PFSK-1 (cell line): ENCODE data around the gene SAMD1. TPM values are rescaled to one million over a fixed set of nuclear protein-coding genes. Genes with fewer than 3 reads are reported as not detected.

Experiments used
- FOXP2 ChIP-seq: optimal IDR thresholded peaks from 2 replicates; pipeline ENCODE3; 2011; ENCODE audit warnings: borderline replicate concordance, control low read depth, inconsistent platforms; ENCODE audit not compliant: insufficient read depth; ENCODE audit errors: extremely low read length, extremely low read depth
- POLR2AphosphoS5 ChIP-seq: IDR thresholded peaks from 2 replicates; pipeline ENCODE4 v1.6.1; 2012; ENCODE audit warnings: low read depth, mild to moderate bottlenecking, control low read depth, low read length, moderate library complexity
- SIN3A ChIP-seq: IDR thresholded peaks from 2 replicates; pipeline ENCODE4 v1.6.1; 2012; ENCODE audit warnings: mild to moderate bottlenecking, low read length, moderate library complexity, borderline replicate concordance; ENCODE audit not compliant: insufficient read depth
- TAF1 ChIP-seq: IDR thresholded peaks from 2 replicates; pipeline ENCODE4 v1.6.1; 2012; ENCODE audit warnings: low read length, control low read depth, borderline replicate concordance; ENCODE audit not compliant: insufficient read depth
- polyA plus RNA-seq: library from polyadenylated mRNA; unstranded; fragments of >200 nt; gene quantifications from one replicate; pipeline ENCODE4 v1.2.1, GENCODE V29; 2012; ENCODE audit warnings: low read depth, missing spikeins; ENCODE audit not compliant: insufficient read length
- TF ChIP-seq, protein P1 (sequence below), 2 experiments: IDR thresholded peaks; 2 replicates each; pipeline versions ENCODE4 v1.6.1 to v1.8.0; 2011 to 2012; ENCODE audit warnings: low read depth in 2 of 2, low read length in 2 of 2, control low read depth in 1 of 2, inconsistent platforms in 1 of 2, mild to moderate bottlenecking in 1 of 2, moderate library complexity in 1 of 2; ENCODE audit not compliant: insufficient read depth in 1 of 2

The SAMD1 gene
- 64.6 TPM for polyA plus RNA-seq

- TF ChIP-seq FOXP2 (no peak), POLR2AphosphoS5 (no peak), SIN3A (no peak)
Measured at GRCh38 chr19:14090509-14091080, at the start of gene SAMD1. Gene SAMD1 (minus strand): TSS chr19:14090751.

DNA sequence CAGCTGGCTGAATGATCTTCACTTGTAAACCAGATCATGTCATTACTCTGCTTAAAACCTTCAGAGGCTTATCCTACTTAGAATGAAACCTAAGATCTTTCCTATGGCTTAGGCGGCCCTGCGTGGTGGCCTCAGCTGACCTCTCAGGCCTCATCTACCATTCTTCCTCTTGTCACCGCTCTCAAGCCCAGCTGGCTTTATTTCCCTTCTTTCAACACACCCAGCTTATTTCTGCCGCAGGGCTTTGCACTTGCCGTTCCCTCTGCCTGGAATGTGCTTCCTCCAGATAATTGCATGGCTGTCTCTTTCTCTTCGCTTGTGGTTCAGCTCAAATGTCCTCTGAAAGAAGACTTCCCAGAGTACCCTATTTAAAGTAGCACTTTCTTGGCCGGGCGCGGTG is 49.4 kb upstream of the SAMD1 start:
- TF ChIP-seq FOXP2, result peak; percentile 54
- TF ChIP-seq SIN3A, result peak; percentile 94; the same call in 1 of the 2 replicates
- TF ChIP-seq, protein P1, sequence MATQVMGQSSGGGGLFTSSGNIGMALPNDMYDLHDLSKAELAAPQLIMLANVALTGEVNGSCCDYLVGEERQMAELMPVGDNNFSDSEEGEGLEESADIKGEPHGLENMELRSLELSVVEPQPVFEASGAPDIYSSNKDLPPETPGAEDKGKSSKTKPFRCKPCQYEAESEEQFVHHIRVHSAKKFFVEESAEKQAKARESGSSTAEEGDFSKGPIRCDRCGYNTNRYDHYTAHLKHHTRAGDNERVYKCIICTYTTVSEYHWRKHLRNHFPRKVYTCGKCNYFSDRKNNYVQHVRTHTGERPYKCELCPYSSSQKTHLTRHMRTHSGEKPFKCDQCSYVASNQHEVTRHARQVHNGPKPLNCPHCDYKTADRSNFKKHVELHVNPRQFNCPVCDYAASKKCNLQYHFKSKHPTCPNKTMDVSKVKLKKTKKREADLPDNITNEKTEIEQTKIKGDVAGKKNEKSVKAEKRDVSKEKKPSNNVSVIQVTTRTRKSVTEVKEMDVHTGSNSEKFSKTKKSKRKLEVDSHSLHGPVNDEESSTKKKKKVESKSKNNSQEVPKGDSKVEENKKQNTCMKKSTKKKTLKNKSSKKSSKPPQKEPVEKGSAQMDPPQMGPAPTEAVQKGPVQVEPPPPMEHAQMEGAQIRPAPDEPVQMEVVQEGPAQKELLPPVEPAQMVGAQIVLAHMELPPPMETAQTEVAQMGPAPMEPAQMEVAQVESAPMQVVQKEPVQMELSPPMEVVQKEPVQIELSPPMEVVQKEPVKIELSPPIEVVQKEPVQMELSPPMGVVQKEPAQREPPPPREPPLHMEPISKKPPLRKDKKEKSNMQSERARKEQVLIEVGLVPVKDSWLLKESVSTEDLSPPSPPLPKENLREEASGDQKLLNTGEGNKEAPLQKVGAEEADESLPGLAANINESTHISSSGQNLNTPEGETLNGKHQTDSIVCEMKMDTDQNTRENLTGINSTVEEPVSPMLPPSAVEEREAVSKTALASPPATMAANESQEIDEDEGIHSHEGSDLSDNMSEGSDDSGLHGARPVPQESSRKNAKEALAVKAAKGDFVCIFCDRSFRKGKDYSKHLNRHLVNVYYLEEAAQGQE (IDR thresholded peaks at IDR 0.05; ENCODE audit: insufficient read depth in 1 of 2, low read depth in 2 of 2, low read length in 2 of 2), result peak in 1 of 2 experiments; percentile 52; a peak in 1 of 4 replicates
- no peak for TF ChIP-seq POLR2AphosphoS5

DNA sequence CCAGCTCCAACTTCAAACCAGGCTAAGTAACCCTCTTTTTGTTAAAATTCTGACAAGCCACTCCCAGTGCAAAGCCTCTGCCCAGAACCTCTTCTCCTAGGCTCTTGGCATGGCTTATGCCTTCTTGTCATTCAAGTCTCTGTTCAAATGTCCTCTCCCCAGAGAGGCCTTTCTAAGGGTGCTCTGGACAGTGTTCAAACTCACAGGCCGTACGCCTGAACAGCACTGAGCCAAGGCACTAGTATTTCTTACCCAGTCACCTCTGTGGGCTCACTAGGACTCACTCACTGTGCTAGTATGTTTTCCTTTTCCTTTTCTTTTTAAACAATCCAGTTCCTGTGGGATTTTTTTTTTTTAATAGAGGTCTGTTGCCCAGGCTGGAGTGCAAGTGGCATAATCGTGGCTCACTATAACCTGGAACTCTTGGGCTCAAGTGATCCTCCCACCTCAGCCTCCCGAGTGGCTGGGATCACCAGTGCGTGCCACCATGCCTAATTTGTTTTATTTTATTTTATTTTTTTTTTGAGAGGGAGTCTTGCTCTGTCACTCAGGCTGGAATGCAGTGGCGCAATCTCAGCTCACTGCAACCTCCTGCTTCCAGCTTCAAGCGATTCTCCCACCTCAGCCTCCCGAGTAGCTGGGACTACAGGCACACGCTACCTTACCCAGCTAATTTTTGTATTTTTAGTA is 48.2 kb upstream of the SAMD1 start:
- no peak for TF ChIP-seq FOXP2
- TF ChIP-seq POLR2AphosphoS5, result no peak
- TF ChIP-seq SIN3A, result no peak
- no peak for TF ChIP-seq TAF1
- TF ChIP-seq, protein P1 (IDR thresholded peaks at IDR 0.05; ENCODE audit: insufficient read depth in 1 of 2, low read depth in 2 of 2, low read length in 2 of 2), result no peak

- peak; percentile 69; the same call in 1 of the 2 replicates for TF ChIP-seq POLR2AphosphoS5
- TF ChIP-seq SIN3A, result no peak
- no peak for TF ChIP-seq FOXP2
- TF ChIP-seq TAF1, result peak; percentile 69
- TF ChIP-seq, protein P1 (IDR thresholded peaks at IDR 0.05; ENCODE audit: insufficient read depth in 1 of 2, low read depth in 2 of 2, low read length in 2 of 2), result peak in 1 of 2 experiments; percentile 33; a peak in 1 of 4 replicates
Measured at GRCh38 chr19:14136509-14137281, 46.1 kb upstream of the SAMD1 start, which contains the start of gene ASF1B. Gene ASF1B (minus strand): TSS chr19:14136589. CDS start chr19:14136456, 133 bp downstream.

GRCh38 chr19:14135985-14136508 is 45.5 kb upstream of the SAMD1 start:
- TF ChIP-seq SIN3A (0 out of 2 replicates have a peak, but pooled peaks have one; percentile 11), POLR2AphosphoS5 (peak; percentile 97; the same call in 1 of the 2 replicates), TAF1 (no peak), FOXP2 (no peak)
- TF ChIP-seq, protein P1 (IDR thresholded peaks at IDR 0.05; ENCODE audit: insufficient read depth in 1 of 2, low read depth in 2 of 2, low read length in 2 of 2), result no peak
